T-helper 1 cell treated with Interleukin-12 subunit alpha and Interleukin-12 subunit beta and Interleukin-4 antibody, amounts not matched to agents 30 ng/mL and 1 ng/mL, for 36 hours (primary cell): ENCODE data around the gene BCOR. TPM values are rescaled to one million over a fixed set of nuclear protein-coding genes. Genes with fewer than 3 reads are reported as not detected.

Experiments
- intact Hi-C: fragments of 100-400 bp; cut with micrococcal nuclease; formaldehyde crosslinking; loops from one replicate; pipeline ENCODE4 v1.15.1; 2024
- total RNA-seq: library from RNA; stranded (reverse); gene quantifications from 2 replicates; pipeline ENCODE4 v1.2.3, GENCODE V29; 2022

Gene BCOR
- total RNA-seq, 1 donor from 2014 or later, result 57.3 TPM

DNA sequence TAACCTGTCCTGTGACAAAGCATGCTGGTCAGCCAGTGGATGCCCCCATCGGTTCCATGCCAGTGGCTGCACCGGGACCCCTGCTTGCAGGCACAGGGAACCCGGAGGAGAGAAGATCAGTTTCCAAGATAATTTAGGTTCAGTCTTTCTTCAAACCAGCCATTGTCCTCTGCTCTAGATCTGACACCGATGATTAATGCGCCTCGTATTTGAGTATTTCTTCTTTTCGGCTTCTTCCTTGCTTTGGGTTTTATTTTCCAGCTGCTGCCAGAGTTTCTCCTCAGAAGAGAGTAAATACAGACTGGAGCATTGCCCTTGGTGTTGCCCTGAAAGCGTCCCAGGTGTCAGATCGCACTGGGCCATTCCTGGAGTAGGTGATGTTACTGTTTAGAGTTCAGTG lies 19.2 kb upstream of the BCOR start:
- intact Hi-C loops, result no loop called here

DNA sequence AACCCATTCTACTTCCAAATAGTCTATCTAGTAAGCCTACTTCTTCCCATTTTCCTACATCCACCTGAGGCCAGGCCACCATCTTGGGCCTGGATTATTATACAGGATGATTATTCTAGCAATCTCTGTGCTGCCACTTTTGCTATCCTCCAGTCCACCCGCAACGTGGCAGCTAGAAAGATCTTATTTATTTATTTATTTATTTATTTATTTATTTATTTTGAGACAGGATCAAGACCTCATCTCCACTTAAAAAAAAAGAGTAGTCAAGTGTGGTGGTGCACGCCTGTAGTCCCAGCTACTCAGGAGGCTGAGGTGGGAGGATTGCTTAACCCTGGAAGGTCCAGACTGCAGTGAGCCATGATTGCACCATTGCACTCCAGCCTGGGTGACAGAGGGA lies 15.2 kb upstream of the BCOR start:
- intact Hi-C loops, result no loop called here

DNA sequence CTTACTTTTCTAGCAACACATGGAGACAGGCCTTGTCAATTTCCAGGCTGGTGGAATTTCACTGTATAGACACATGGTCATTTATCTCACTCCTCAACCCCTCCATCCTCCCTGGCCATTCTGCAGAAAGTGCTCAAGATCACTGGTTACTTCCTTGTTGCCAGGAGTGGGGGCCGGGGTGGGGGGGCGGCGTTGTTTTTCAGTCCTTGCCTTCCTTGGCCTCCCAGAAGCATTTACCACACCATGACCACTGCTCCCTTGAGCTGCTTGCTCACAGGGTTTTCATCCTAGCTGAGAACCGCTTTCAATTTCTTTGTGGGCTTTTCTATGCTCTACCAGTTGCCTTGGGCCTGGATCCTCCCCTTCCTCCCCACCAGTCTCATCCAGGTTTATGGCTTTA lies 14.1 kb upstream of the BCOR start:
- intact Hi-C loops, result no loop called here

DNA sequence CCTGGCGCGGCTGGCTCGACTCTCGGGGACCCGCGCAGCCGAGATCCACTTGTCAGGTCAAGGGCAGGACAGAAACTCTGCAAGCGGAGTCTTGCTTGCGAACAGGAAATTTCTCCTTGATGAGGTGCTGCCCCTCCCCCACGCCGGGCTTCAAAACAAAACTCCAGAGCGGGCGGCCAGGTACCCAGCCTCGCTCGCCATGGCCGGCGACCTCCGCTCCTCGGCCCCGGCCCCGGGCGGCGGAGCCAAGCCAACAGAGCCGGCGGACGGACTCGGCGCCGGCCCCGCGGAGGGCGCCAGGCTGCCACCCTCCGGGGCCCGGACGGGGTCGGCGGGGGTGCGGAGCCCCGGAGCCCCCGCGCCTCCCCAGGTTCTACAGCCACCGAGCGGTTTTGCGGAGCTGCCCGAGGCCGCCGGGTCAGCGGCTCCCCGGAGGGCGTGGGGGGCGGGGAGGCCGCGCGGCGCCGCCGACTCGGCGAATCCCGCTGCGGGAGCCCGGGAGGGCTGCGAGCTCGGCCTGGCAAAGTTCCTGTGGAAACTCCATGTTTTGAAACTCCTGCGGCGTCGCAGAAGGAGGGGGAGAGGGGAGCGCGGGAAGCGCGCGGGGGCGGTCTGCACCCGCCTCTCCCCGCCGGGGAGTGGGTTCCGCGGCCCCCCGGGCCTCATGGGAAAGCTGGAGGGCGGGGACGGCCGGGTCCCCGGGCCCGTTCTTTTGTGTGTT lies 11.7 kb upstream of the BCOR start:
- intact Hi-C loops, result loop anchor here (5.0 kb wide), 1 partner anchor 82 kb away; no protein-coding TSS in a partner anchor

DNA sequence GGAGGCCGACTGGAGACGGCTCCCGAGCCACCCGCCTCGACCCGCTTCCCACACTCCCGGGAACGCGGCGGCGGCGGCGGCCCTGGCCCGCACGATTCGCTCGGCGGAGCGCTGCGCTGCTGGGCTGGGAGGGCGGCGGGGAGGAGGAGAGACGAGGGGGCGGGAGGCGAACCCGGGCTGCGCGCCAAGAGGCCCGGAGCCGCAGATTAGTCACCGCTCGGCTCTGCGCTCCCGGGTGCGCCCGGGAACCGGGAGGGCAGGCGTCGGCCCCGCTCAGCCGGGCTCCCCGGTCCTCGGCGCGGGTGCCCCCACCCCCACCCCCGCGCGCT lies 11.2 kb upstream of the BCOR start:
- intact Hi-C loops, result loop anchor here (5.0 kb wide), 1 partner anchor 82 kb away; no protein-coding TSS in a partner anchor

DNA sequence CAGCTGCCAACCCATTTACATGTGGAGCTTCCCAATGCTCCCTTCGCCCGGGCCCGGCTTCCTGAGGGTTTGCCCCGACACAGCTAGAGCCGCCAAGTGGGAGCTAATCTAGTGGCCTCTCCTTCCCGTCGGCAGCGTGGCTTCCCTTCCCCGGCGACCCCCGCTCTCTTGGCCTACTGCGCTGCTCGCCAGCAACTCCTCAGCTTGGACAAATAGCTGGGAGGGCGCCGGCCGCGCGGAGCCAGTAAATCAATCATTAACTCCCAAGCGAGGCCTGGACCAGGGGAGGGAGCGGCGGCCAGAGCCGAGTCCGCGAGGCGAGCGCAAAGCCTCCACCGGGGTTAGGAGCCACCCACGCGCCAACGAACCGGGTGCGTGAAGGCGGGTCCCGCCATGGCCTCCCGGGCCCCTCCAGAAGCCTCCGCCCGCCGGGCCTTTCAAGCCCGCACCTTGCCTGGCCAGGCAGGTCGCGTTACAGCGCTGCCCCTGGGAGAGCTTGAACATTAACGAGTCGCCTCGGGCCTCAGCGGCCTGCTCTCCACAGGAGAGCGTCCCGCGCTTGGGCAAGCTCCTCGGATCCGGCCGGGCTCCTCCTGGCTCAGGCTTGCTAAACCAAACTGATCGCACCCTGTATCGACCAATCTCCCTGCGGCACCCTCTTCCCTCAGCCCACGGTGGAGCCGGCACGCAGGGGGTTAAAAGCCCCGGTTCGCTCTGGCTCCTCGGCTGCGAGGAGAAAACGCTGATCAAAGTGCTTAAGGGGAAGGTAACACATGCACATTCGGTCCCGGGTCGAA lies 10.6 kb upstream of the BCOR start:
- intact Hi-C loops, result loop anchor here (5.0 kb wide), 1 partner anchor 81 kb away; no protein-coding TSS in a partner anchor

DNA sequence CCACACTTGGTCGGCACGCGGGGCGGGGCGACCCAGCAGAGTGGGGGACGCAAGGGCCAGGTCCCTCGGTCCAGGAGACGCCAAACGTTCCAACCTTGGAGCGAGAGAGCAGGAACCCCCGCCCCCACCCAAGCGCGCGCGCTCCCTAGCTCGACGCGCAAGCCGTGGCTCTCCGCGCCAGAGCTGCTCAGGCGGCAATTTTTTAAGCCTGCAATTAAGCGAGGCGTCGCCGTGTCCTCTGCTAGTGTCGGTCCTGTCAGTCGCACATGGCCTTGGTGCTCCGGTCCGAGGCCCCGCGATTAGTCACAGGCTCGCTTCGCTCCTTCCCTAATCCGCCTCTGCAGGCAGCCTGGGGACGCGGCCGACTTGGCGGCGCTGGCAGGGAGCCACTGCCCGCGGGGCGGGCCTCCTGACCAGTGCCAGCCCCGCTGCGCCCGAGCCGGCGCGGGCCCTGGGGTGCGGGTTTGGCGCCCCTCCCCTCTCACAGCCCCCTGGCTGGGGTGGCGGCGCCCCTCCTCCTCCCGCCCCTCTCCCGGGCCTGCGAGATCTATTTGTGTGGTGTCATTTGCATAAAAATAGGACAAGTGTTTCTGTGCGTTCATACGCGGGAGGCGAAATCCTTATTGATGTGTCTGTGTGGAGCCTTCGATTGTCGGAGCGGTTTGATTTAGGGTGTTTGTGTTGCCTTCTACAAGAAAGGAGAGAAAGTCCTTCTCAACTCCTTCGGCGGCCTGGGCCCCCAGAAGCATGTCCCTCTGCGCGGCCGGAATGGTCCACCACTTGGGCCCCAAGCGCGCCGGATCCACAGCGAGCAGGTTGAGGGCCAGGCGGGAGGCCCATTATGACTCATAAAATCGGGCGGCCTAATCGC lies 9.8 kb upstream of the BCOR start:
- intact Hi-C loops, result loop anchor here (5.0 kb wide), 1 partner anchor 80 kb away; no protein-coding TSS in a partner anchor

DNA sequence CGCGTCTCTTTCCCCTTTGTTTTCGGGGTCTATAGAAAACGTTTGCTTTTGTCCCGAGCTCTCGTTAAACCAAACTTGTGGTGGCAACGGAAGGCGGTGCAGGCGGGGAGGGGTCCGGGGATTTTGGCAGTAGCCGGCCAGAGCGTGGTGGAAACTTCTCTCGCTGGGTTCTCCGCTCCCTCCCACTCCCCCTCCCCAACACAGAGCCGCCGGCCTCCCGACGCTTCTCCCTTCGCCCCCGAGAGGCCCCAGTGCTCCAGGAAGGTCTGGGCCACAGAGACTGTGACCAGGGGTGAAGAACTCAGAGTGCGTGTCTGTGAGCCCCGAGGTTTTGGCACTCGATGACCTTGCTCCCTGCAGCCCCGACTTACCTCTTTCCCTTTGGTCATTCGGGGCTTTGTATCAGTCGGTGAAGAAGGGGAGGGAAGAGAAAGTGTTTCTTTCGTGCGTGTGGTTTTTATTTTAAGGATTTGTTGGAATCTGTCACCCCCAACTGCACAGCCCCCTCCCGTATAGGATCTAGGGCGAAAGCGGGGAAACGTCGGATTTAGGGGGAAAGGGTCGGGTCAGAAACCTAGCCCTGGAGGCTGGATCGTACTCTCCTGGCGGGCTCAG lies 9.0 kb upstream of the BCOR start:
- intact Hi-C loops, result loop anchor here (1.0 to 5.0 kb wide), 3 partner anchors 10 to 79 kb away; no protein-coding TSS in a partner anchor

DNA sequence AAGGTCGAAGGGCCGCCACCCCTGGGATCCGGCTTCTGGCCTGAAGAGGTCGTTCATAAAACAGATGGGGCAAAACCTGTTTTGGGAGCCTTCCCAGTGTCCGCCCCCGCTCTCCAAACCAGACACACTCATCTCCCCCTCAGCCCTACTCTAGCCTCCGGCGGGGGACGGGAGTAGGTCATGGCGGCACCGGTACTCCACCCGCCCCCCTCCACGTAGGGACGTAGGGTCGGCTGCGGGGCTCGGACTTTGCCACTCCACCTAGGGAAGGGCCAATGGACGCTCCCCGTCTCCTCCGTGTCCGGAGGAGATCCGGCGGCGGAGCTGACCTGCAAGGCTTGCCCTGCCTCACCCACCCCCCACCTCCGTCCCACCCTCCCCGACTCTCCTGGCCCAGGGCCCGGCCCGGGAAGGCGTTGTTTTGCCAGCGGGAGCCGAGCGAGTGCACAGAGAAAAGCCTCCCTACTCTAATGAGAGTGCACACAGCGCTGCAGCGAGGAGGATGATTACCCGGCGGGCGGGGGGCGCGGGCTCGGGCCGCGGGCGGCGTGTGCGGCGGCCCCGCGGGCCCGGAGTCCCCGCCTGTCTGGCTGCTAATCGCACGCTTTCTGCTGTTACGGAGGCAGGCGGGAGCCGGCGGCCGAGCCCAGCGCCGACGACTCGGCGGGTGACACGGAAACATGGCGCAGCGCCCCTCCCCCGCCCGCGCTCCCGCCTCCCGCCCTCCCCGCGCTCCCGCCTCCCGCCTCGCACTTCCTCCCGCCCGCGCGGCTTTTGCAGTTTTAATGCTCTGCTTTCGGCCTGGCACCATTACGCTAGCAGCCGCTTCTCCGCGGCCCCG lies 8.3 kb upstream of the BCOR start:
- intact Hi-C loops, result loop anchor here (1.0 to 5.0 kb wide), 5 partner anchors 10 to 331 kb away; no protein-coding TSS in a partner anchor

DNA sequence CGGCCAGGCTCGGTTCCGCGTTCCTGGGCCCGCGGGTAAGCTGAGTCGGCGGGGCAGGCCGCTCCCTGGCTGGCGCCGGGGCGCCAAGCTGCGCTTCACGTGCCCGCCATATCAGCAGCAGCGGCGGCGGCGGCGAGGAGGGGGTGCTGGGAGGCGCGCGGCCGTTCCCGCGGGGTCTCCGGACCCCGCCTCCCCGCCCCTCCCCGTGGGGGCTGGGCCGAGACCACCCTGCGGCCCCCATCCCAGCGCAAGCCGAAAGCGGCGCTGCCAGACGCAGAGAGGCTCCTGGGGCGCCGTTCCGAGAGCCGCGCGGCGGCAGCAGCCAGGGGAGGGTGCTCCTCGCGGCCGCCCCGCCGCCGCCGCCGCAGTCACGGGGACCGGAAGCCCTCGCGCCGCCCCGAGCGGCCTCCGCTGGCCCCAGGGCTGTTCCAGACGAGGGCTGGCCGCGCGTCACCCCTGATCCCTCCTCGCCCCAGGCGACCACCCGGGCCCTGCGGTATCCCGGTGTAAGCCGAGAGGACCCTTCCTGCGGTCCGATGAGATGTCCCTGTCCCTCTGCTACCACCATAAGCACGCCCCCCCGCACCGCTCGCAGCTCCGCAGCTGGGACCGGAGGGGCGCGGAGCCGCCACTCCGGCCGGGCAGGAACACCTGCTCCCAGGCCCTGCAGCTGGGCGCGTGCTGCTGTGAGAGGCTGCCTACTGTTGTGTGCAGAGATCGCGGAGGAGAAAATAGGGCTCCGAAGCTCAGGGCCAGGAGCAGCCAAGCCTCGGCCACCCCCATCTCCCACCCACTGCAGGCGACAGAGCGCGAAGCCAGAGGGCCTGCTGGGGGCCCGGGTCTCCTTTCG lies 7.5 kb upstream of the BCOR start:
- intact Hi-C loops, result loop anchor here (1.0 to 5.0 kb wide), 3 partner anchors 64 to 330 kb away; no protein-coding TSS in a partner anchor

DNA sequence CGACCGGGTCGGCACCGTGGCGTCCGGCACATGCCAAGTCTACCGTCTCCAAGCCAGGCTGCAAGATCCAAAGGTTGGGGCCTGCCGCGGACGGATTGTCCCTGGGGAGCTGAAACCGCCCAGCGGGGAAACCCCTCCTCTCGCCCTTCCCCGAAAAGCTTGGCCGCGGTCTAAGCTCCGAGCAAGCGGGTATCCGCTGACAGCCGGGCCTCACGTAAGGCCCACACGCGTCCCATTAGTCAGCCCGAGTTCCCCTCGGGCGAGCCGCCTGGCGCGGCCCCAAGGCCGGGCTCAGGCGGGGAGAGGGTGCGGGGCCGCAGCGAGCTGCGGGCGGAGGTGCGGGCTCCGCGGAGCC lies 6.8 kb upstream of the BCOR start:
- intact Hi-C loops, result loop anchor here (2.0 kb wide), 1 partner anchor 330 kb away; no protein-coding TSS in a partner anchor

DNA sequence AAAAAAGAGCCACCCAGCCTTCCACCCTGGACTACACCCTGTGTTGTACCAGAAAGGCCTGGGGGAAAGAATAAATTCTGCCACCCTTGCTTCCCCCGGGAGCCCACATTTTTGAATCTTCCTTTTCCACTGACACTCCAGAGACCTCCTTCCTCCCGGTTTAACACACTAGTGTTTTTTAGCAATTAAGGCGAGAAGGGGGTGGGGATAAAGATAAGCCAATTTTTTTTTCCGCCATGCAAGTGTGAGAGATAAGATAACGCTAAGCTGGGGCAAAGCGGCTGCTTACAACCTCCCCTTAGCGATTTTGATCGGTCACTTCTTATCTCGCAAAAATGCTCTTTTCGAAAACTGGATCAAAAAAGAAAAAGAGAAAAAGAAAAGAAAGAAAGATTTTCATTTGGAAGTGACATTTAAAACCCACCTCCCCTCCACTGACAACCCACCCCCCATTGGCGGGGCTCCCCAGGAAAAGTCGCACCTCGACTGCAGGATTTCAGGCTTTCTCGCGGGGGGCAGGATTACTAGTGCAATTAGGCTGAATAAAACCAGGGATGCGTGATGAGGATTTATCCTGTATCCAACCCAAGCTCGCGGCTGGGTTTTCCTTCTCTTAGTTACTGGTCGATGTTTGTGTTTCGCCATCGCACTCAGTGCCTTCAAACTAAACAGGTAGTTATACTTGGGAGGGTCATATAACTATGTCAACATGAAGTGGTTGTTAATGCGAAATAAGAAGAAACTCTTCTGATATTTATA lies 6.0 kb upstream of the BCOR start:
- intact Hi-C loops, result loop anchor here (2.0 kb wide), 1 partner anchor 329 kb away; no protein-coding TSS in a partner anchor

DNA sequence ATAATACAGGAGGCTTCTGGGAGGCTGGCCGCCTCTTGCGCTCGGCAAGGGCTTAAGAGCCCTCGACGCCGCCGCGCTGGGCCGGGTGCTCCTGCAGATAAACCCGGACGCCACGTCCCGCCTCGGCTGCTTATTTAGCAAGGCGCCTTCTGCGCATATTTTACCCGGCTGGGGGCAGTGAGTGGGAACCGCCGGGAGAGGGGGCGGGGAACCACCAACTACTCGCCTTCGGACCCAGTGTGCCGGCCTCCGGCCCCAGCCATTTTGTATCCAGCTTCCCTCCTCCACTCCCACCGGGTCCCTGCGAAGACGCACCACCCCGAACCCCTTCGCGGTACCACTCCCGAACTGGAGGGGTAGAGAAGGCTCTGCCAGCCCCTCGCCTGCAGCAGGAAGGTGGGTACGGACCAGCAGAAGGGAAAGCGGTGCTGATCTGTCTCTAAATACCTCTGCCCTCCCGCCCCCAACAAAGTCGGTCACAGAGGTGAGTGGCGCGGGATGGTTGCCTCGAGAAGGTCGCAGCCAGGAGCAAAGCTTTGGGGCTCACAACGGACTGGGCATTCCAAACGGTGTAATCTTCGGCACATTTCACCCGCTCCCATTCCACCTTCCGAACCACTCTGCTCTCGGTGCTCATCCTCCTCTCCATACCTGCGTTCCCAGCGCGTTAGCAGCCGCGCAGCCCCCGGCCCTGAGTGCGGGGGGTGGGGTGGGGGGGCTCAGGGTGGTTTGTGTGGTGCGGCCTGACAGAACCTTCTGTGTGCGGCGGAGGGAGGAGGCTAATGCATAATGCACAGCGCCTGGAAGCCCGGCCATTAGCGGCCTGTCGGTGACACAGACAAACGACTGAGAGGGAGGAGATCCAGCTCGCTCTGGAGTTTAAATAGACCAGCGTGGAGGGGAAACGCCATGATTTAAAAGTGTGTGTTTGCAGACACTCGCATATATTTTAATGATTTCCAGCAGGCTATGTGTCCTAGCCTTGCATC lies 4.9 kb upstream of the BCOR start:
- intact Hi-C loops, result no loop called here

DNA sequence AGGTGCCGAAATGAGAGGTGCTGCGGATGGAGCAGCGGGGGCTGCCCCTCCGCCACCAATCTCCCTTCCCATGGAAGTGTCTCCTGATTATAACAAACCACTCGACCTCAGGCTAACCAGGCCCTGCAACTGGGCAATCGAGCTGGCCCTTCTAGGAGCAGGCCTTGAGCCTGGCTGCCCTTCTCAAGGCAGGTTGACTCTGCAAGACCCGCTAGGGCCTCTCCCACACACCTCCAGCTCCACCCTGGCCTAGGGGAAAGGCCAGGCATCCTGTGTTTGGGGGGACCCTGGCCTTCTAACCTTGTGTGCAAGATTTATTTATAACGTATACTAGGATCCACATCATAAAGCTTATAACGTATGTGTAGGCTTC lies 3.7 kb upstream of the BCOR start:
- intact Hi-C loops, result no loop called here

DNA sequence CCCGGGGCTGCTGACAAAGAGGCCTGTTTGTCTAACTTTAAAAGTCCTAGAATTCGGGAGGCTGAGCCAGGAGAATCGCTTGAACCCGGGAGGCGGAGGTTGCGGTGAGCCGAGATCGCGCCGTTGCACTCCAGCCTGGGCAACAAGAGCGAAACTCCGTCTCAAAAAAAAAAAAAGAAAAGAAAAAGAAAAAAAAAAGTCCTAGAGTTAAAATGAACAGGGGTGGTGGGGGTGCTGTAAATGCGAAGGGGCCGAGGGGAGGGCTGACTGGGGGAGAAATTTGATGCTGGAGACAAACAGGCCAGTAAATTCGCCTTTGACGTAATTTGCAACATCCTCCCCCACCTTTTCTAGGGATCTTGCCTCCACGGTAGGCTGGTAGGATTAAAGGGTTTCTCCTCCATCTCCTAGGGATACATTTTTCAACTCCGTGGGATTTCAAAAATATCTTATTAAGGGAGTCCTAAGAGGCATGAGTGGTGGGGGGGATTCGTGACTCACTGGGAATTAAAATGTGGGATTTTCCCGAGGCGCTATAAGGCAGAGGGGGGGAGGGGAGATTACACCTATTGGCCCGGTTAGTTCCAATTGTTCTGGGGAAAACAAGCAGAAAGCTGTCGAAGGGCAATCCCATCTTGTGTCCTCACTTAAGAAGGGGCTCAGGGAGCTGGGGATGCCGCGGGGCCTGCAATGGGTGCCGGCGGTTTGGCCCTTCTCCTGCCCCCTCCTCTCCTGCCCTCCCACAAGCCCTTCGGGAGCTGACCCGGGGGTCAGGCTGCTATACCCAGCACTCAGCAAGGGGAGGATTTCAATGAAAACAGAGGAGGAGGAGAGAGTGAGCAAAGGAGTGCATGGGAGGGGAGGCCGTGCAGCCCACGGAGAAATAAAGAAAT lies 3.0 kb upstream of the BCOR start:
- intact Hi-C loops, result no loop called here

DNA sequence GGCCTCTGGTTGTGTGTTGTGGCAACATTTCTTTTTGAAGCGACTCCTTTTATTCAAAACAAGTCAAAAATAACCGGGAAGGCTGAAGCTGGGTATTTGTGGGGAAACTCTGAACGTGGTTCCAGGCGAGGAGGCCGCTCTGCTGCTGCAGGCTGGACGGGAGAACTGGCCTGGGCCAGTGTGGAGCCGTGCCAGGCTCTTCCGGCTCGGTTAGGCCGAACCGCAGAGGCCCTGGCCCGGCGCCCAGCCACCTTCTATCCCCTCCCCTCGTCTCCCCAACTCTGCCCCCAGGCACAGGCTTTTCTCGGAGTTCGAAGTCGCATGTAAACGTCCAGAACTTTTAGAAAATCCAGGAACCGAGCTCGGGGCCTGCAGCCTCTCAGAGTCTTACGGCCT lies 2.4 kb upstream of the BCOR start:
- intact Hi-C loops, result no loop called here
